Astrocyte of the cerebellum (primary cell): ENCODE results near the gene RACK1.
"Not testable (repeated sequence)": the region's sequence is repeated elsewhere in the genome, so short reads cannot be mapped to it uniquely, and the experiment has no call there.

Source experiments
- DNase-seq: peaks from one replicate; pipeline ENCODE4 v3.0.0-alpha.2; 2011; ENCODE audit warnings: low read depth
- H3K4me3 ChIP-seq: 2 replicates; pipeline ENCODE4 v1.5.1; 2011; ENCODE audit warnings: mild to moderate bottlenecking, low read depth, low read length, moderate library complexity
- CTCF ChIP-seq: IDR thresholded peaks from 2 replicates; pipeline ENCODE4 v1.5.1; 2012; ENCODE audit warnings: low read length, low read depth, moderate library complexity, mild to moderate bottlenecking; ENCODE audit errors: missing control alignments
- in situ Hi-C: cut with HindIII; loops from 2 replicates; pipeline ENCODE4 v1.10.0; 2017; ENCODE audit warnings: low sequenced_read_pairs

Gene RACK1

GRCh38 chr5:181243564-181244343, at the start of gene RACK1:
Gene RACK1 (minus strand): TSS chr5:181243906. CDS start chr5:181243800, 106 bp downstream.
- in situ Hi-C loops, result no loop called here
- peak within 1 kb of the TSS; percentile 88 for H3K4me3 ChIP-seq
- TF ChIP-seq CTCF, result no peak
- DNase-seq, result peak; percentile 85

GRCh38 chr5:181287331-181287730, 43.6 kb upstream of the RACK1 start:
- in situ Hi-C loops, H3K4me3 ChIP-seq, DNase-seq: not testable (repeated sequence)

- H3K4me3 ChIP-seq, DNase-seq, in situ Hi-C loops: not testable (repeated sequence)
Measured at GRCh38 chr5:181285962-181286705, 42.4 kb upstream of the RACK1 start.

GRCh38 chr5:181283841-181284755, 40.4 kb upstream of the RACK1 start:
- peak; percentile 7 for TF ChIP-seq CTCF

GRCh38 chr5:181283347-181283746, 39.6 kb upstream of the RACK1 start:
- no peak for TF ChIP-seq CTCF
- in situ Hi-C loops, result no loop called here
- H3K4me3 ChIP-seq, result no peak overlapping the region
- no peak for DNase-seq

More at GRCh38 chr5:181283841-181284755, 40.4 kb upstream of the RACK1 start:
- in situ Hi-C loops, DNase-seq, H3K4me3 ChIP-seq: not testable (repeated sequence)

GRCh38 chr5:181282874-181283273, 39.2 kb upstream of the RACK1 start:
- DNase-seq, result no peak
- no peak overlapping the region for H3K4me3 ChIP-seq
- no peak for TF ChIP-seq CTCF
- in situ Hi-C loops, result no loop called here

- in situ Hi-C loops, H3K4me3 ChIP-seq, DNase-seq: not testable (repeated sequence)
Measured at GRCh38 chr5:181282415-181282814, 38.7 kb upstream of the RACK1 start.
